Body of pancreas (tissue), 4 donors: ENCODE data around the gene PCBD2. TPM values are rescaled to one million over a fixed set of nuclear protein-coding genes. Genes with fewer than 3 reads are reported as not detected.
"Not testable (repeated sequence)": the region's sequence is repeated elsewhere in the genome, so short reads cannot be mapped to it uniquely, and the experiment has no call there.

Experiments used
- ATAC-seq: fragments of 150-250 bp; one replicate; pipeline ENCODE4 v1.9.1; 2016
- DNase-seq, 4 donors: peaks; one replicate each; pipeline ENCODE4 v3.0.0-alpha.2; 2019
- H3K27ac ChIP-seq, 4 donors: fragments of 200-600 bp; sonication (generic); 1 replicate in 3 of 4; 2 replicates in 1 of 4; pipeline versions ENCODE4 v1.5.1 to v1.6.1; 2016 to 2019; ENCODE audit warnings: mild to moderate bottlenecking in 1 of 4, mixed read lengths in 1 of 4, moderate library complexity in 1 of 4
- H3K27me3 ChIP-seq, 2 donors: fragments of 200-600 bp; sonication (generic); one replicate each; pipeline ENCODE4 v1.6.0; 2016; ENCODE audit warnings: mild to moderate bottlenecking in 1 of 2
- H3K36me3 ChIP-seq, 2 donors: fragments of 200-600 bp; sonication (generic); replicated peaks in 1 of 2; 2 replicates each; pipeline ENCODE4 v1.5.1; 2016; ENCODE audit warnings: low read depth in 2 of 2; ENCODE audit not compliant: insufficient read depth in 1 of 2
- H3K4me1 ChIP-seq: fragments of 200-600 bp; sonication (generic); one replicate; pipeline ENCODE4 v1.6.0; 2016
- H3K4me3 ChIP-seq, 2 donors: fragments of 200-600 bp; sonication (generic); 1 replicate in 1 of 2; 2 replicates in 1 of 2; pipeline ENCODE4 v1.5.1; 2016 to 2019
- H3K9me3 ChIP-seq, 3 donors: fragments of 200-600 bp; sonication (generic); 1 replicate in 2 of 3; 2 replicates in 1 of 3; pipeline ENCODE4 v1.5.1; 2016
- CTCF ChIP-seq, 7 experiments: fragments of 450-650 bp in 4 of 7; fragments of 200-600 bp in 3 of 7; sonication (generic) in 3 of 7; IDR thresholded peaks; one replicate each; pipeline ENCODE4 v1.5.1; 2016 to 2019; ENCODE audit warnings: antibody characterized with exemption in 7 of 7
- POLR2A ChIP-seq, 3 donors: fragments of 450-650 bp; IDR thresholded peaks; one replicate each; pipeline ENCODE4 v1.6.1; 2016; ENCODE audit warnings: antibody characterized with exemption in 3 of 3, mild to moderate bottlenecking in 2 of 3
- whole genome bisulfite sequencing, 2 donors: methylation state at CpG; one replicate each; pipeline ENCODE4 v1.1.5; 2017; 5-methylcytosine and 5-hydroxymethylcytosine counted together
- intact Hi-C: fragments of 100-400 bp; cut with DNase I; formaldehyde crosslinking; loops from one replicate; pipeline ENCODE4 v1.15.1; 2023
- total RNA-seq, 2 donors: library from RNA; depleted of rRNA; stranded (reverse); fragments of >200 nt; gene quantifications; one replicate each; pipeline ENCODE4 v1.1.0, GENCODE V29; 2016

PCBD2 gene
- total RNA-seq, 2 donors from 2014 or later: 9.9 to 15.8 TPM

- 0% methylated on average over 35 to 53 of the region's 54 CpGs for WGBS, 2 donors
- no peaks in the 10 kb centered on the region for H3K36me3 ChIP-seq
- TF ChIP-seq POLR2A (IDR thresholded peaks at IDR 0.05): peak in 2 of 3 donors; percentile 40 to 50
- TF ChIP-seq CTCF (IDR thresholded peaks at IDR 0.05): peak; percentile 61 to 94 (median 74)
- H3K4me1 ChIP-seq: peaks cover 6% of the 10 kb centered on the region
- no peaks in the 10 kb centered on the region for H3K27me3 ChIP-seq
- peak in 3 of 4 donors; percentile 28 to 68 (median 64) for DNase-seq
- H3K27ac ChIP-seq: peak overlapping the region; percentile 95 to 99 (median 97)
- peak; percentile 54 for ATAC-seq
- intact Hi-C loops: loop anchor here (10.0 kb wide), 1 partner anchor 151 kb away; the partner anchor contains the start of gene DDX46
- H3K9me3 ChIP-seq: no peaks in the 10 kb centered on the region
- H3K4me3 ChIP-seq: peak overlapping the region; percentile 50 to 83
These were observed 490 bp downstream of the PCBD2 start for GRCh38 chr5:134905246-134905996.

DNA sequence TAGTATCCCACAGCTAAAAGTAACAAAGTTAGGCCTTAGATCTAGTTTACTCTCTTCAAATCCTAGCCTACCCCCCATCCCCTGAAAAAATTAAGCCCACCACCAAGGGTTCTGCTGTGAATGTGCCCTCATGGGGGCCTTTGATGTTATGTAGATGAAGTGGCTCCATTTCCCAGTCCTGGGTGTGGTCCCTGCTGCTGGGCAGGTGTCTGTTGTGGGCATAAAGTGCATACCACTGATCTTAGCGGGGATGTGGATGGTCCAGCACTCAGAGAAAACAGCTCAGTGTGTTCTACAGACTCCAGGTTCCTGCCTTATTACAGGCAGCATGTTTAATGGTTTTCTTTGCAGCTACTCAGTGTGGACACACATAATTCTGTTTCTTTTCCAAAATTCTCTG lies 1.9 kb downstream of the PCBD2 start:
- Histone ChIP-seq H3K4me1 (peaks cover 6% of the 10 kb centered on the region), H3K36me3 (peaks cover 0 to 6% of the 10 kb centered on the region in 2 donors), H3K27ac (no peak overlapping the region), H3K4me3 (no peak overlapping the region), H3K9me3 (no peaks in the 10 kb centered on the region), H3K27me3 (no peaks in the 10 kb centered on the region)
- no peak for TF ChIP-seq POLR2A (IDR thresholded peaks at IDR 0.05)
- no peak for TF ChIP-seq CTCF (IDR thresholded peaks at IDR 0.05)
- ATAC-seq: no peak
- intact Hi-C loops: loop anchor here (10.0 kb wide), 1 partner anchor 152 kb away; the partner anchor contains the start of gene DDX46
- no peak for DNase-seq
- WGBS, 2 donors: 100% methylated on average over 1 of the region's 1 CpG

DNA sequence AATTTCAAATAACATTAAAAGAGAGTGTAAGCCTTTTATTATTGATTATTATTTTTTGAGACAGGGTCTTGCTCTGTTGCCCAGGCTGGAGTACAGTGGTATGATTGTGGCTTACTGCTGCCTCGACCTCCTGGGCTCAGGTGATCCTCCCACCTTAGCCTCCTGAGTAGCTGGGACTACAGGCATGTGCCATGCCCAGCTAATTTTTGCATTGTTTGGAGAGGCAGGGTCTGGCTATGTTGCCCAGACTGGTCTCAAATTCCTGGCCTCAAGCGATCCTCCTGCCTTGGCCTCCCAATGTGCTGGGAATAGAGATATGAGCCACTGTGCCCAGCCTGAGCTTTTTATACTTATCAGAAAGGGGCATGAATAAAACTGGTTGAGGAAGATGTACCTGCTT lies 5.8 kb downstream of the PCBD2 start:
- not testable (repeated sequence) for H3K4me3 ChIP-seq, H3K9me3 ChIP-seq, ATAC-seq, DNase-seq, H3K4me1 ChIP-seq, H3K27ac ChIP-seq, H3K27me3 ChIP-seq
- peaks cover 3 to 14% of the 10 kb centered on the region in 2 donors for H3K36me3 ChIP-seq
- WGBS, 2 donors: 88 to 100% methylated on average over 2 of the region's 2 CpGs
- intact Hi-C loops: loop anchor here (10.0 kb wide), 1 partner anchor 284 kb away; no protein-coding TSS in a partner anchor

DNA sequence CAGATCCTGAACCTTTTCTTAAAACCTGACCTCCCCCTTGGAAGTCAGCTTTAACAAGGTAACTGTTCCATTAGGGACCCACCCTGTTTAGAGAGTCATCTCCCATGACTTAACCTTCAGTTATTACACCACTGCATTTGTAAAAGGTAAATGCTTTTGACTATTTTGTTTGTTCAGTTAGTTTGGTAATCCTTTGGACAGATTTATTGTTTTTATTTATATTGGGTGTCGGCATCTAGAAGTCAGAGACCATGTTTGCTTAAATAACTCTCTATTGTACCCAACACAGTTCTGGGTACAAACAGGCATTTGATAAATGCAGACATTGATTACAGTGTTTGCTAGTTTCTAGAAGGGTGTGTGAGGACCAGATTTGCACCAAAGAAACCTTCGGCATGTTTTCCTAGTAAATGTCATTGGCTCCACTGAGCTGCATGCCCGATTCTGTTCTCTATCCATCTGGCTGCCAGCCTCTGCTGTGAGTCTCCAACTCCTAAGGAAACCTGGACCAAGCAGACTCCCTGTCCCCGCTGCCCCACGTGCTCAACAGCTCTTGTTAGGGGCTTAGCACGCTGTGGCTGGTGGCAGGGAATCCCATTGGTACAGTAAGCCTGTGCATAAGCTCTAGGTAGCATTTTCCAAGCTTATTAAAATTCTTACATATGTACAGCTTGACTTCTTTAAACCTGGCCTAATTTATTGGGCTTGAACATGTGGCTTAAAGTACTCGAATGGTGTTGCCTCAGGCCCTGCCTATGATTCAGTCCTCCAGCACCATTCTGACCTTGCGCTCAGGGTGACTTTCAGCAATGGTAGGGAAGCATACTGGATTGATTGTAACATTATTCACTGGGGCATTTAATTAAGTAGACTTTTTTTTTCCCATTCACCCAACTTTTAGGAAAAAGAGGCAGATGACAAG lies 6.6 kb downstream of the PCBD2 start:
- 82 to 86% methylated on average over 8 of the region's 8 CpGs for WGBS, 2 donors
- ATAC-seq: no peak
- Histone ChIP-seq H3K4me1 (no peaks in the 10 kb centered on the region), H3K27ac (no peak overlapping the region), H3K9me3 (no peaks in the 10 kb centered on the region), H3K36me3 (peaks cover 3 to 16% of the 10 kb centered on the region in 2 donors), H3K4me3 (no peak overlapping the region), H3K27me3 (no peaks in the 10 kb centered on the region)
- intact Hi-C loops: loop anchor here (10.0 kb wide), 1 partner anchor 283 kb away; no protein-coding TSS in a partner anchor
- TF ChIP-seq POLR2A (IDR thresholded peaks at IDR 0.05) (no peak), CTCF (IDR thresholded peaks at IDR 0.05) (no peak)
- DNase-seq: no peak

- intact Hi-C loops: loop anchor here (10.0 kb wide), 1 partner anchor 282 kb away; no protein-coding TSS in a partner anchor
- no peak for ATAC-seq
- Histone ChIP-seq H3K27me3 (no peaks in the 10 kb centered on the region), H3K9me3 (no peaks in the 10 kb centered on the region), H3K4me3 (no peak overlapping the region), H3K27ac (no peak overlapping the region), H3K36me3 (peaks cover 3 to 16% of the 10 kb centered on the region in 2 donors), H3K4me1 (peaks cover 6% of the 10 kb centered on the region)
- WGBS, 2 donors: 73 to 87% methylated on average over 3 of the region's 3 CpGs
- no peak for TF ChIP-seq POLR2A (IDR thresholded peaks at IDR 0.05)
- TF ChIP-seq CTCF (IDR thresholded peaks at IDR 0.05): no peak
- no peak for DNase-seq
These were observed 8.3 kb downstream of the PCBD2 start for GRCh38 chr5:134913254-134913653.
